Raji (cell line): ENCODE data around the gene RNF152.

Experiments used
- POLR2A ChIP-seq: IDR thresholded peaks from 2 replicates; pipeline ENCODE4 v1.6.1; 2011; ENCODE audit warnings: low read depth, low read length, control low read depth; ENCODE audit not compliant: insufficient read depth

RNF152 gene

GRCh38 chr18:61847164-61847791 is 45.5 kb downstream of the RNF152 start:
- TF ChIP-seq POLR2A = no peak

GRCh38 chr18:61845197-61845596 is 47.6 kb downstream of the RNF152 start:
- no peak for TF ChIP-seq POLR2A

GRCh38 chr18:61844726-61845125 is 48.1 kb downstream of the RNF152 start:
- no peak for TF ChIP-seq POLR2A

- TF ChIP-seq POLR2A = no peak
These were observed 50.7 kb downstream of the RNF152 start for GRCh38 chr18:61842146-61842545.

GRCh38 chr18:61841706-61842105 is 51.1 kb downstream of the RNF152 start:
- TF ChIP-seq POLR2A = no peak

GRCh38 chr18:61840324-61840723 is 52.5 kb downstream of the RNF152 start:
- no peak for TF ChIP-seq POLR2A

DNA sequence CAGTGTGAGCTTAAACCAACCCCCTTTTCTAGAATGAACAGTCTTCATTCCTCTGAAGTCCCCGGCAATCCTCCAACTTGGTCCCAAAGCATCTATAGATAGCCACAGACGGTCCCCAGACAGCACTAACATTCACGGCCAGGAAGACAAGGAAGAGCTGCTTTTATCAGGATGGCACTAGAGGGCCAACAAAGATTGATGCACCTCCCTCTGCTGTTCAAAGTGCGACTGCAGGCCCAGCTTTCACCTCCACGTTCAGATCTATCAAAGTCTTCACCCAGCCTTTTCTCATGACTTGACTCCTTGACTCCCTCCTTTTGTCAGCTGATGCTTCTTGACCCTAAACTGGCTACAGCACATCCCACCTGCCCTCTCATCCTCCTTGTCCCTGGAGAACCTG is 54.3 kb downstream of the RNF152 start:
- no peak for TF ChIP-seq POLR2A

GRCh38 chr18:61833978-61834377 is 58.8 kb downstream of the RNF152 start:
- no peak for TF ChIP-seq POLR2A

- TF ChIP-seq POLR2A = no peak
These were observed 59.4 kb downstream of the RNF152 start for GRCh38 chr18:61833387-61833786.

DNA sequence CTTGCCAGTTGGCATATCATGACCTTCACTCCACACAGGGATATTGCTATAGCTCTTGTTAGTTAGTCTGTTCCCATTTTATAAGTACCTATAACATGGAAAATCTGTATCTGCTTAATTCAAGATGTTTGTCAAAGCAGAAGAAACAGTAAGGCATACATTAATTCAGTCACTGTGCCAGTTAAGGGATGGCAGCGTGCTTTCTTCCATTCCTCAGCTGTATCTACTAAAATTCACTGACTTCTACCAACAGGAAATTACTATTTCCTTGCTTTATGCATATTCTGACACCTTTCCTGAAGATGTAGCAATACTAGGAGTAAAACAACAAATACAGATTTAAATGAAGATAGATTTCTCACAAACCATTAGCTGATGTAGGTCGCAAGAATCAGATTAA is 59.9 kb downstream of the RNF152 start:
- no peak for TF ChIP-seq POLR2A

- TF ChIP-seq POLR2A = no peak
These were observed 61.7 kb downstream of the RNF152 start for GRCh38 chr18:61831071-61831470.

DNA sequence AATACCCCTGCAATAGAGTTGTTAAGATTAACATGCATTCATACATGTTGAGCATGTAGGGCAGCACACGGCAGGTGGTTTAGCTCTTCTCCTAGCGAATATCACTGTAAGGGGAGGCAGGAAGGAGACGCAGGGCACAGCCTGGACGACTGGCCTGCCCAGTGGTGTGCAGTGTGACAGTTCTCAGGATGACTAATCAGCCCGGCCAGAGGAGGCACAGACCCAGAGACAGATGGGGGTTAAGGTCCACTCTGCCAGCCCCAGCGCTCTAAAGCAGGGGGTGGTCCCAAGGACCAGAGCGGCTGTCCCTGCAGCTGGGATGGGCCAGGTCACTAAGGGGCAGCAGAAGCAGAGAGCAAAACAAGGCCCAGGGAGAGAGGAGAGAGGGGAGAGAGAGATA is 63.7 kb downstream of the RNF152 start:
- TF ChIP-seq POLR2A = no peak

DNA sequence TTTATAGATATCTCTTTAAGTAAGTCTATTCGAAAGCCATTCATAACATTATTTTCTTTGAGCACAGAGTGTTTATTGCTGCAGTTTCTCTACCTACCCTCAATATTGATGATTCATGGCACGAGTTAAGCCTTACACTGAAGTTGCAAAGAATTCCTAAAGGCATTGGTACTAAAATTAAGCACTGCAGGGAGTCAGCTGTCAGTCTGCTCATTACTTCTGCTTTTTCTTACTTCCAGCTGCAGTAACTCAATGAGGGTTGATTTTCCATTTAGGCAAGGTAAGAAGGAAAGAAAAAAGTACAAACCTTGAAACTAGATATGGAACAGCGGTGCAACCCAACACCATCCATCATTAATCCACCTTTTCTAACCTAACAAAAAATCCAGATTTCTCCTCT is 65.2 kb downstream of the RNF152 start:
- TF ChIP-seq POLR2A = no peak

GRCh38 chr18:61825386-61825785 is 67.4 kb downstream of the RNF152 start:
- TF ChIP-seq POLR2A = no peak

GRCh38 chr18:61824733-61825363 is 68.0 kb downstream of the RNF152 start:
- TF ChIP-seq POLR2A = no peak

- no peak for TF ChIP-seq POLR2A
These were observed 69.2 kb downstream of the RNF152 start for GRCh38 chr18:61823595-61823994.

DNA sequence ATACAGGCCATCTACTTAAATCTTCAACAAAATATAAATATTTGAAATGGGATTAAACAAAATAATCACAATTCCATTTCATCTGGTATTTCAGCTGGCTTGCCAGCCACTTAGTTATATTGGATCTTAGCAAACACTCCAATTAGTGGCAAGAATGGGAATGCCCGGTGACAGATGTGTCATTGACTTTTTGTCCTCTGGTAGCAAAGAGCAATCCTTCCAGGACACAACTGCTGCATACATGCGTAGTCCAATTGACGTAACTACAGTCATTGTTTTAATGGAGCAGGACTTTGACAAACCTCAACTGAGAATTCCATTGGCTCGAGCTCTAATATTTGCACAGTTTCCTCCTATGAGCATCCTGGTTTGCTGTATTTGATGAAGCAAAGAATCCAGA is 69.9 kb downstream of the RNF152 start:
- no peak for TF ChIP-seq POLR2A

DNA sequence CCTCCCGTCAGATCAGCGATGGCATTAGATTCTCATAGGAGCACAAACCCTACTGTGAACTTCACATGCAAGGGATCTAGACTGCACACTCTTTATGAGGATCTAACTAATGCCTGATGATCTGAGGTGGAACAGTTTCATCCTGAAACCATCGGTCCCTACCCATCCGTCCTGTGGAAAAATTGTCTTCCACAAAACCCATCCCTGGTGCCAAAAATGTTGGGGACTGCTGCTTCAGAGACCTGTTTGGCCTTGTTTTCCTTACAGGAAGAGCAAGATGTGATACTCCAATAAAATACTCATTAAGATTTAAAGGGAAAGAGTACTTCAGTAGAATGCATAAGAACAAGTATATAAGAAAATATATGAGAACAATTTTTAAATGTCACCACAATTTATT is 71.1 kb downstream of the RNF152 start:
- no peak for TF ChIP-seq POLR2A

- TF ChIP-seq POLR2A = no peak
These were observed 71.9 kb downstream of the RNF152 start for GRCh38 chr18:61820882-61821281.
